ENCODE results near the gene GPR25.

GPR25 gene

DNA sequence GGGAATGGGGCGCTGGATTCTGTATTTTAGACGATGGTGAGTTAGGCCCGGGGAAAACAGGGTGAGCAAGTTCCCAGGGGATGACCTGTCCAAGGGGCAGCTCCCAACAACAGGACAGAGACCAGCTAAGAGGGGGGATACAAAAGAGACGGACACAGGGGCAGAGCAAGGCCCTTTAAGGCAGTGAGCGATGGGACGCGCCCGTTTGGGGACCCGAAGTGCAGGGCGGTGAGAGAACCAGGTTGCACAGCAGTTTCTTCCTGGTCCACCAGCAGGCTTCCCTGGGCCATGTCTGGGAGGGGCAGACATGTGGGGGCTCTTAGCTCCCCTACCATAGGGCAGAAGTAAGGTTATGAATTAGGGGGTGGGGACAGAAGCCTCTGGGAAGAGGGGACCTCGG lies 43.9 kb downstream of the GPR25 start:
- no peak for DNase-seq

- no peak for DNase-seq
Observed at GRCh38 chr1:200917291-200917817, 44.6 kb downstream of the GPR25 start.

DNA sequence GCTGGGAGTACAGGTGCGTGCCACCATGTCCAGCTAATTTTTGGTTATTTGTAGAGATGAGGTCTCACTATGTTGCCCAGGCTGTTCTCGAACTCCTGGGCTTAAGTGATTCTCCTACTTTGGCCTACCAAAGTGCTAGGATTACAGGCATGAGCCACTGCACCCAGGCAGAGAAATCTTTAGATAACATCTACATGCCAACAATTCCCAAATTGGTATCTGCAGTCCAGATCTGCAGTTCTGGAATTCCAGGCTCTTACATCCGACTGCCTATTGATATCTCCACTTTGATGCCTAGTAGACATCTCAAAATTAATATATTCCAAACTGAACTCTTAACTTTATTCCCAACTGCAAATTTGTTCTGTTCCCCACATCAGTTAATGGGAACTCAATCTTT lies 45.2 kb downstream of the GPR25 start:
- DNase-seq, result no peak

DNA sequence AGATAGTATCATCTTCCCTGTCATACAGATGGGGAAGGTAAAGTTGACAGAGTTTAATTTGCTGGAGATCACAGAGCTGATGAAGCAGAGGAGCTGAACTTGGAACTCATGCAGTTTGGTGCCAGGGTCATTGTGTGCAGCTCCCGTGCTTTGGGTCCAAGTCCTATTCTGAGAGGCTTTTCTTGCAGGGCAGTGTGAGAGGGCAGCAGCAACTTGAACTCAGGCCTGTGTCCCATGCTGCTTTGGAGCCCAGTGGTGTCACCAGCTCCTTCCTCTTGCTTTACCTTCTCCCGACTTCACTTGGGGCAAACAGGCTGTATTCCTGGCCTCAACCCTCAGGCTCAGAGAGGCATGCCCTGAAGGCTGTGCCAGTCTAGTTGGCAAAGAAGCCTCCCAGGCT lies 46.6 kb downstream of the GPR25 start:
- no peak for DNase-seq

- DNase-seq, result no peak
Observed at GRCh38 chr1:200921571-200922110, 48.9 kb downstream of the GPR25 start.

DNA sequence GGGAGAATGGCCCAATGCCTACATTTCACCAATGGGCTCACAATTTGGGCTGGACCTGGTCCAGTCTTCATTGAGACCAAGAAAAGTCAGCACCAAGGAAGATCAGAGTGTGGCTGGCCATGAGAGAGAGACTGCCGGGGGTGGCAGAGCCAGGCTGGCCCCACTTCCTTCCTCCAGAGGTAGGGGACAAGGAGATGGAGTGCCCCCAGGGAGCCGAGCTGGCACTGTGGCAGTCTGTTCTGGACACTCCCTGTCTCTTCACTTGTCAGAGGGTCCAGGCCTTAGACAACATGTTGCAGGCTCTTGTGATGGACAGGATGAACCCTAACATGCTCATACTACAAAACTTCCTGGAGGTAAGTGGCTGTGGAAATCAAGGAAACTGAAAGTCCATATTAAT lies 49.6 kb downstream of the GPR25 start:
- no peak for DNase-seq

- DNase-seq, result no peak
Observed at GRCh38 chr1:200923601-200924000, 50.8 kb downstream of the GPR25 start.
